GDM1 (cell line): ENCODE results near the gene TAPBPL.
"Not testable (repeated sequence)": the region's sequence is repeated elsewhere in the genome, so short reads cannot be mapped to it uniquely, and the experiment has no call there.

ENCODE experiments used
- DNase-seq: peaks from one replicate; lab custom pipeline; 2025; lab: John Stamatoyannopoulos, UW

Gene TAPBPL

DNA sequence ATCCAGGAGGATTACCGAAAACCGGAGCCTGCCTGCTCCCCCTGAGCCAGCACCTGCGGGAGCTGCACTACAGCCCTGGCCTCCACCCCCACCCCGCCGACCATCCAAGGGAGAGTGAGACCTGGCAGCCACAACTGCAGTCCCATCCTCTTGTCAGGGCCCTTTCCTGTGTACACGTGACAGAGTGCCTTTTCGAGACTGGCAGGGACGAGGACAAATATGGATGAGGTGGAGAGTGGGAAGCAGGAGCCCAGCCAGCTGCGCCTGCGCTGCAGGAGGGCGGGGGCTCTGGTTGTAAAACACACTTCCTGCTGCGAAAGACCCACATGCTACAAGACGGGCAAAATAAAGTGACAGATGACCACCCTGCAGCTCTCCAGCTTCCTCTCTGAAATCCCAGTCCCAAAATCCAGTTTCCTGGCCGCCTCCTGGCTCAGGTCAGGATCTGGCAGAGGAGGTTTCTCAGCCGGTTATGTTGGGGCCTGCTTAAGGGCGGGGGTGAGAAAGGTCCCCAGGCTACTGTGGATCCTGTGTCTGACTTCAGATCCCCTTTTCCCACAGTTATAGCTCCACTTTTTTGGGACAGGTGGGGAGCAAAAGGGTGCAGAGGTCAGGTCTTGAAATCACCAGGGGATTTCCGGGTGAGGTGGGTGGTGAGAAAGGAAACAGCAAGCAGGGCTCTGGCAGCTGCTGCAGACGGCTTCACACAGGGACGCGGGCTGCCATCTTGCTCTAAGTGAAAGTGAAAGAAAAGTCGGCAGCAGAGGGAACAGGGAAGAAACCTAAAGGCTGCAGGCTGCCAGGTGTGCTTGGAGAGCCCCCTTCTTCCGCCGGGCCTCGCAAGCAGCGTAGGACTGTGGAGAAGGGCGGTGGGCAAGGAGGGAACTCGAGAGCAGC lies at the start of gene TAPBPL:
Gene TAPBPL, plus strand, starts transcription at position 695 of the 897 bp plus-strand sequence. CDS start 207 bp downstream, outside the sequence.
- DNase-seq: peak; percentile 58

DNA sequence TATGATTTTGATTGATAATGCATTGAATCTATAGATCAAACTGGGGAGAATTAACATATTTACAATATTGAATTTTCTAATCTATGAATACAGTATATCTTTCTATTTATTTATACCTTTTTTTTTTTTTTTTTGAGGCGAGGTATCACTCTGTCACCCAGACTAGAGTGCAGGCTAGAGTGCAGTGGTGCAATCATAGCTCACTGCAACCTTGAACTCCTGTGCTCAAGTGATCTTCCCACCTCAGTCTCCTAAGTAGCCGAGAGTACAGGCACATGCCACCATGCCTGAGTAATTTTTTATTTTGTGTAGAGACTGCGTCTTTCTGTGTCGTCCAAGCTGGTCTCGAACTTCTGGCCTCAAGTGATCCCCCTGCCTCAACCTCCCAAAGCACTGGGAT lies 47.5 kb upstream of the TAPBPL start:
- DNase-seq: no peak

- DNase-seq: no peak
Measured at GRCh38 chr12:6405963-6406362, 45.9 kb upstream of the TAPBPL start.

- DNase-seq: no peak
Measured at GRCh38 chr12:6407236-6407954, 44.4 kb upstream of the TAPBPL start.

DNA sequence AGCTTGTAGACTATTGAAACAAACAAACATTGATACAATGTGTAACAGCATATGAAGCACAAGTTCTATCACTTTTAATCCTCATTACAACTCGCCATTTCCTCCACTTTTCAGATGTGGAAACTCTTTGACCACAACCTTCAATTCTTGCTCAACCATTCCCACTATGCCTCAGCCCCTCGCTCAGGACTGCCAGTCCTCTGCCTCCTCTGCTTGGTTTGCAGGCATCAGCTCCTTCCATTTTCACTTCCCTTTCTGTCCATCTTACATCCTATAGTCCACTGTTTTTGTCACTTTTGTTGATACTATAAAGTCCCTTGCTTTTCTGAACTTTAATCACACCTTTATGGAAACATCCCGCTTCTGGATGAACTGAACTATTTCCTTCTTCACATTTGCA lies 35.2 kb upstream of the TAPBPL start:
- no peak for DNase-seq

- no peak for DNase-seq
Measured at GRCh38 chr12:6418796-6419195, 33.0 kb upstream of the TAPBPL start.

DNA sequence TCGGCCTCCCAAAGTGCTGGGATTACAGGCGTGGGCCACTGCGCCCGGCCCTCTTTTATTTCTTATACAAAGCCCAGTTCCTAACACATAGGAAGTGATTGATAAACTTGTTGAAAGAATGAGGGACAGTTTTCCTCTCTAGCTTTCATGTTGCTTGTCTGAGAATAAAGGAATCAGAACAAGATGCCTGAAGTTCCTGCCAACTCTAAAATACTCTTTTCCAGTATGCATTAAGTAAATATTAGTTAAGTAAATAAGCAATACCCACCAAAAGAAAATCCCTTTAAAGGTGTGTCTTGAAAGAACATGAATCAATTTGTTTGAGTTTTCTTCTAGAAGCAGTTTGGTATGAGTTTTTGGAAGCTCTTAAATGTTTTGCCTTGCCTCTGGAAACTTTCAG lies 31.5 kb upstream of the TAPBPL start:
- no peak for DNase-seq

GRCh38 chr12:6423267-6424007 lies 28.4 kb upstream of the TAPBPL start:
- peak; percentile 86 for DNase-seq

DNA sequence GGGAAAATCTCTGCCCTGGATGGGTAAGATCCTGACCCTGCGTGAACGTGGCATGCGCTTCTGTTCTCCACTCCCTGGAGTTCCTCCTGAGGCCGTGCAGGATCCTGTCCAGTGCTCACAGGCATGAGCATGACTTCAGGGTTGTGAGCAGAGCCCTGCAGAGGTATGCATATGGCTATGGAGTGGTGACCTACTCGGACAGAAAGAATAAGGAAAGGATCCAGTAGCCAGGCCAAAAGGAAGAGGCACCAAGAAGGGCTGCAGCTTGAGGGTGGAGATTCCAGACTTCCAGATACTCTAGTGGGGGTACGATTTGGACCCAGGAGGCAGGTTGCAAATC lies 27.9 kb upstream of the TAPBPL start:
- DNase-seq: no peak

DNA sequence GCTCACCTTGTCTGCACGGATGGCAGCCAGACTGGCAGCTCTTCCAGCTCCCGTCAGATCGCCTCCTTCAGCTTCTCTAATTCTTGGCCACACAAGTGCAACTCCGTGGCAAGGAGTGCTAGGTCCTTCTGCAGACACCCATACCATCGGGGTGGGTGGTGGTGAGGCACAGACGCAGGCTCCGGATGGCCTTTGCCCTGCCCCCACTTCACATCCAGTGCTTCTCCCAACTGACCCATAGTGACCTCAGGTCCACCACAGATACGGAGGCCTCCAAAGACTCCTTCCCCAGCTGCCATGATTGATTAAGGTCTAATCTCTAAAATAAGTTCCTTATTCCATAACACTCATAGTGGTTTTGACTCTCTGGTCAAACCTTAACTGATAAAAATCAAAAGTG lies 27.0 kb upstream of the TAPBPL start:
- no peak for DNase-seq

- DNase-seq: peak; percentile 32
Measured at GRCh38 chr12:6425590-6426531, 26.0 kb upstream of the TAPBPL start.

DNA sequence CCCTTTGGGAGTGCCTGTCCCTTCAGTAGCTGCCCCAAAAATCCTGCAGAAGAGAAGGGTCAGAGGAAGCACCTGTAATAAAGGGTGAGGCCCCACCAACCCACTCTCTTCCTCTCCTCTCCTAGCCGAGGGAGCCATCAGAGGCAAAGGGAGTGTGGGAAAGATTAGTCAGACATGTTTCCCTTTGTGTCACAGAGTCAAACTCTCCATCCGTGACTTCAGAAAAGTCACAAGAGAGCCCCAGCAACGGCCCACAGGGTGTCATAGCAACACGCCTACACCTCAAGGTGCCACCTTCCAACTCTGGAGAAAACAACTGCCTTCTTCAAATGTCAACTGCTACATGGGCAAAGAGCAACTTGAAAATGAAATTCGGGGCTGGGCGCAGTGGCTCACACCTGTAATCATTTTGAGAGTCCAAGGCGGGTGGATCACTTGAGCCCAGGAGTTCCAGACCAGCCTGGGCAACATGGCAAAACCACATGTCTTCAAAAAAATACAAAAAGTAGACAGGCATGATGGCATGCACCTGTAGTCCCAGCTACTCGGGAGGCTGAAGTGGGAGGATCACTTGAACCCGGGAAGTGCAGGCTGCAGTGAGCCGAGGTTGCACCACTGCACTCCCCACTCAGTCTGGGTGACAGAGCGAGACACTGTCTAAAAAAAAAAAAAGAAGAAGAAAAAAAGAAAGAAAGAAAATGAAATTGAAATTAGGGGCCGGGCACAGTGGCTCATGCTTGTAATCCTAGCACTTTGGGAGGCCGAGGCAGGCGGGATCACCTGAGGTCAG lies 24.8 kb upstream of the TAPBPL start:
- no peak for DNase-seq

DNA sequence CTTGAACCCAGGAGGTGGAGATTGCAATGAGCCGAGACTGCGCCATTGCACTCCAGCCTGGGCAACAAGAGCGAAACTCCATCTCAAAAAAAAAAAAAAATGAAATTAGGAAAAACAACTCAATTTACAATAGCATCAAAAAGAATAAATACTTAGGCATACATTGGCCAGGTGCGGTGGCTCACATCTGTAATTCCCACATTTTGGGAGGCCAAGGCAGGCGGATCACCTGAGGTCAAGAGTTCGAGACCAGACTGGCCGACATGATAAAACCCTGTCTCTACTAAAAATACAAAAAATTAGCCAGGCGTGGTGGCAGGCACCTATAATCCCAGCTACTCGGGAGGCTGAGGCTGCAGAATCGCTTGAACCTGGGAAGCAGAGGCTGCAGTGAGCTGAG lies 24.0 kb upstream of the TAPBPL start:
- DNase-seq: not testable (repeated sequence)

- no peak for DNase-seq
Measured at GRCh38 chr12:6428326-6428725, 23.5 kb upstream of the TAPBPL start.

- DNase-seq: peak; percentile 53
Measured at GRCh38 chr12:6430124-6430989, 21.5 kb upstream of the TAPBPL start.

DNA sequence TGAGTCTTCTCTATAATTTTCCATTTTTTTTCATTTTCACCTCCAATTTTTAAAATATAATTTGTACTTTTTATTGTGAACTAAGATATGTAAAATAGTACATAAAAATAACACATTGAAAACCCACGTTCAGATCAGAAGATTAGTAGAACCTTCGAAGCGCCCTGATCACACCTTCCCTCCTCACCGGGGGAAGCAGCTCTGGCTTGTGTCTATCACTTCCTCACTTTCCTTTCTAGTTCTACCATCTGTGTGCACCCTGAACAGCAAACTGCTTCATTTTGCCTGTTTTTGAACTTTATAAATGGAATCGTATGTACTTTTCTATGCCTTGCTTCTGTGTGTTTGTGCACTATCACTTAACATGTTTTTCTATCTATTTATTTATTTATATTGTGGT lies 18.9 kb upstream of the TAPBPL start:
- DNase-seq: no peak

GRCh38 chr12:6434205-6435140 lies 17.4 kb upstream of the TAPBPL start:
- DNase-seq: no peak

GRCh38 chr12:6435961-6436715 lies 15.7 kb upstream of the TAPBPL start:
- no peak for DNase-seq
